Stimulated activated CD4-positive, alpha-beta T cell treated with anti-CD3 and anti-CD28 coated beads, Interleukin-12 subunit alpha, Interleukin-12 subunit beta, amount 100 ng/mL, for 24 hours (primary cell): ENCODE measurements around the gene DENND6B.
"Not testable (repeated sequence)": the region's sequence is repeated elsewhere in the genome, so short reads cannot be mapped to it uniquely, and the experiment has no call there.

Source experiments
- DNase-seq, 2 experiments: peaks; one replicate each; pipeline ENCODE4 v3.0.0-alpha.2; 2020; ENCODE audit warnings: low read depth in 2 of 2

The DENND6B gene

GRCh38 chr22:50326956-50327710 is at the start of gene DENND6B:
DENND6B (minus strand) TSS chr22:50327012; CDS start chr22:50326988, 24 bp downstream.
- peak; percentile 25 to 58 for DNase-seq

- no peak for DNase-seq
Observed at GRCh38 chr22:50376085-50376651, 49.4 kb upstream of the DENND6B start.

GRCh38 chr22:50371101-50371648 is 44.4 kb upstream of the DENND6B start:
- no peak for DNase-seq

GRCh38 chr22:50367778-50368500 is 41.1 kb upstream of the DENND6B start:
- no peak for DNase-seq

- DNase-seq: not testable (repeated sequence)
Observed at GRCh38 chr22:50363803-50364194, 37.0 kb upstream of the DENND6B start.

GRCh38 chr22:50363166-50363802 is 36.5 kb upstream of the DENND6B start:
- DNase-seq: no peak

- DNase-seq: no peak
Observed at GRCh38 chr22:50361688-50362087, 34.9 kb upstream of the DENND6B start.

- DNase-seq: no peak
Observed at GRCh38 chr22:50361222-50361621, 34.4 kb upstream of the DENND6B start.

GRCh38 chr22:50360578-50360977 is 33.8 kb upstream of the DENND6B start:
- DNase-seq: no peak

GRCh38 chr22:50357756-50358155 is 30.9 kb upstream of the DENND6B start:
- DNase-seq: no peak

- DNase-seq: no peak
Observed at GRCh38 chr22:50357222-50357621, 30.4 kb upstream of the DENND6B start.

GRCh38 chr22:50356186-50356585 is 29.4 kb upstream of the DENND6B start:
- DNase-seq: no peak

GRCh38 chr22:50348058-50348457 is 21.2 kb upstream of the DENND6B start:
- DNase-seq: no peak

- DNase-seq: no peak
Observed at GRCh38 chr22:50347157-50347556, 20.3 kb upstream of the DENND6B start.

GRCh38 chr22:50346470-50346869 is 19.7 kb upstream of the DENND6B start:
- no peak for DNase-seq

- no peak for DNase-seq
Observed at GRCh38 chr22:50343541-50343935, 16.7 kb upstream of the DENND6B start.

GRCh38 chr22:50342651-50343540 is 16.1 kb upstream of the DENND6B start, which contains the start of gene PPP6R2:
PPP6R2 (plus strand) TSS chr22:50343327; CDS start chr22:50393909, 50,582 bp downstream.
- peak; percentile 75 to 82 for DNase-seq

GRCh38 chr22:50341977-50342650 is 15.3 kb upstream of the DENND6B start:
- peak; percentile 74 to 87 for DNase-seq

- DNase-seq: no peak
Observed at GRCh38 chr22:50339945-50340879, 13.4 kb upstream of the DENND6B start.
